NCI-H1105 (cell line): ENCODE measurements around the gene CHPT1.
A peak's percentile ranks its signal among the peaks of the same experiment; 100 is the strongest.
"Not testable (repeated sequence)": the region's sequence is repeated elsewhere in the genome, so short reads cannot be mapped to it uniquely, and the experiment has no call there.

Experiments used
- DNase-seq: peaks from one replicate; lab custom pipeline; 2025; lab: John Stamatoyannopoulos, UW

The CHPT1 gene

DNA sequence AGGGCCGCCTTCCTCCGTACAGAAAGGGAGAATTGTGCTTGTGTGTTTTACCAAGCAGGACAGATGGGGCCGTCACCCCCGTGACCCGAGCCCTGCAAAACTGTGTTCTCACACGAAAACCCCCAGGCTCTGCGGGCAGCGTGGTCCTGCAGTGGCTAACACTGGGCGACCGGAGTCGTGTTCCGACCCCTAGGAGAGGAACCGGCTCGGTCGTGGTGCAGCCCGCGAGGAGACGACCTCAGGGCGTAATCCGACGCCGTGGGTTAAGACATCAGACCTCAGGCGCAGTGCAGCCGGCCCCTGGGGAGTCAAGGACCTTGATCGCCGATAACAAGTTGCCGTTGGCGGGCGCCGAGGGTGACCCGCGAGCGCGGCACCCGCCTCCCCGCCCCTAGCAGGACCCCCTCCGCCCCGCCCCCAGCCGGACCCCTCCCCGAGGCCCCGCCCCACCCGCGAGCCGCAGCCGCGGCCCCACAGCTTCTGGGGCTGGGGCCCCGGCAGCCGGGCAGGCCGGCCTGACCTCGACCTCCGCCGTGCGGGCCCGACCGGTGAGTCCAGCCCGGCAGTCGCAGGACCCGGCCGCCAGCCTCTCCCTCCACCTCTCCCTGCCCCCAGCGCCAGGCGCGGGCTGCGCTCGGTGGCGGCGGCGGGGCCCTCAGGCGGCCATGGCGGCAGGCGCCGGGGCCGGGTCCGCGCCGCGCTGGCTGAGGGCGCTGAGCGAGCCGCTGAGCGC lies at the start of gene CHPT1:
TSS of gene CHPT1 (plus strand) at position 444 of the 733 bp plus-strand sequence. CDS start at position 666, 222 bp downstream.
- DNase-seq = peak; percentile 76

DNA sequence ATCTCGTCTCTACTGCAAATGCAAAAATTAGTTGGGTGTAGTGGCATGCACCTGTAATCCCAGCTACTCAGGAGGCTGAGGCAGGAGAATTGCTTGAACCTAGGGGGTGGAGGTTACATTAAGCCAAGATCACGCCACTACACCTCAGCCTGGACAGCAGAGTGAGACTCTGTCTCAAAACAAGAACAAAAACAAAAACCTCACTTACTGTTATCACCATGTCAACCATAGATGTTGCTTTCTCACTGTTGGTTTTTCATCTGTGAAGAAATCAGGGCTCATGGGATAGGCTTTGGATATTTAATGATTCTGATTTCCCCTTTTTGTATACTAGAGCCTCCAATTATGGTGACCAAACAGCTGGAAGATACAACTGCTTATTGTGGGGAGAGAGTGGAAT lies 49.7 kb upstream of the CHPT1 start:
- no peak for DNase-seq

DNA sequence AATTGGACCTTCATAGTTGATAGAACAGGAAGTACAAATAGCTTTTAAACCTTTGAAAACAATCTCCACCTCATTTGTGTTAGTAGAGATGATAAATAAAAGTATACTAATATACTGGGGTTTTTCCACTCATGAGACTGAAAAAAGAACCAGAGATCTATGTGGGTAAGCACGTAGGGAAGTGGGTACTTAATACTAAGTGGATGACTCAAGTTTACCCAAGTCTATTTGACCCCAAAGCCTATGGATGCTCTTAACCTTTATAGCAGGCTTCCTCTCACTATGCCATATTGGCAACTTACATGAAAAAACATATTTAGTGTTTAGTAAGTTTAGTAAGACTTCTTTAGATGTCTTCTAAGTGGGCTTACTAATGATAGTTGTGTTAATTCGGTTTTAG lies 49.2 kb upstream of the CHPT1 start:
- DNase-seq = no peak

DNA sequence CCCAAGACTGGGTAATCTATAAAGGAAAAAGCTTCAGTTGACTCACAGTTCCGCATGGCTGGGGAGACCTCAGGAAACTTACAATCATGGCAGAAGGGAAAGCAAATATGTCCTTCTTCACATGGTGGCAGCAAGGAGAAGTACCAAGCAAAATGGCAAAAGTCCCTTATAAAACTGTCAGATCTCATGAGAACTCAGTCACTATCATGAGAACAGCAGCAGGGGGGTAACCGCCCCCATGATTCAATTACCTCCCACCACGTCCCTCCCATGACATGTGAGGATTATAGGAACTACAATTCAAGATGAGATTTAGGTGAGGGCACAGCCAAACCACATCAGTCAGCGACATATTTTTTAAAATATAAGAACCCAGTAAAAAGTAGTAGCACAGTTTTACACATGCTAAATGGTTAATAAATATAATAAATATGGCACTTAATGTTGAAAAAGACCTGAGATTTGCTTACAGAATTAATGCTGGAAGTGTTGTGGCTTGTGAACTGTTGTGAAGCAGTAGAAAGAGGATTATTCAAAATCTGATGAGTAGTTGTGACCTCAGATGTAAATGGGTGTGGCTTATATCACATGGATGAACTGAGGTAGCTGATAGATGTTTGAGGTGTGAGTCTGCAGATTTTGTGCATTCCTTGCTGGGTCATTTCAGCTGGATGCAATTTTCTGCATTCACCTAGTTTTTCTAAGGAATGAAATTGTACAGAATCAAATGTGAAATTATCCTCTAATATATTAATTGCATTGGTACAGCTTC lies 46.9 kb upstream of the CHPT1 start:
- no peak for DNase-seq

DNA sequence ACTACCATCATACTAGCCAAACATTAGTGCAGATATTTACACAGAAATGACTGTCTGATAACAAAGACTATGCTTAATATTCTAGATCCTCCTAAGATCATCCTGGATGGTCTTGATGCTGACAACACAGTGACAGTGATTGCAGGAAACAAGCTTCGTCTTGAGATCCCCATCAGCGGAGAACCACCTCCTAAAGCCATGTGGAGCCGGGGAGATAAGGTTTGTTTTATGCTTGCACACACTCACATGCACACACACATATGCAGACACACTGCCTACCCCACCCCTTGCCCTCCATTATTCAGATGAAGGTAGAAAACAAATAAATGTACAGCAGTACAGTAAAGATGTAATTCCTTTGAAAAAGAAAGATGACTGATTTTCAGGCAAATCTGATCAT lies 44.4 kb upstream of the CHPT1 start:
- DNase-seq = no peak

DNA sequence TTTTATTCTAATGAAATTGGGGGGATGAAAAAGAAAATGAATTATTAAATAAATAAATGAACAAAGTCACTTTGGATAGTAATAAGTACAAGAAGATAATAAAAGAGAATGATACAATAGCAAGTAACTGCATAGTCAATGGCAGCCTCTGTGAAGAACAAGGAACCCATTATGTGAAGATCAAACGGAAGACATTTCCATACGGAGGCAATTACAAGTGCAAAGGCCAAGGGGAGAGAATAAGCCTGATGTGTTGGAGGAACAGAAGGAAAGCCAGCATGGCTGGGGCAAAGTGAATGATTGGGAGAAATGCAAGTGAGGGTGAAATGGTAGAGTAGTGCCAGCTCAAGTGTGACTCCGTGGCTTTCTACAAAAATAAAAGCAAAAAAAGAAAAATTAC lies 43.9 kb upstream of the CHPT1 start:
- no peak for DNase-seq

- no peak for DNase-seq
These were observed 43.0 kb upstream of the CHPT1 start for GRCh38 chr12:101654442-101654841.

DNA sequence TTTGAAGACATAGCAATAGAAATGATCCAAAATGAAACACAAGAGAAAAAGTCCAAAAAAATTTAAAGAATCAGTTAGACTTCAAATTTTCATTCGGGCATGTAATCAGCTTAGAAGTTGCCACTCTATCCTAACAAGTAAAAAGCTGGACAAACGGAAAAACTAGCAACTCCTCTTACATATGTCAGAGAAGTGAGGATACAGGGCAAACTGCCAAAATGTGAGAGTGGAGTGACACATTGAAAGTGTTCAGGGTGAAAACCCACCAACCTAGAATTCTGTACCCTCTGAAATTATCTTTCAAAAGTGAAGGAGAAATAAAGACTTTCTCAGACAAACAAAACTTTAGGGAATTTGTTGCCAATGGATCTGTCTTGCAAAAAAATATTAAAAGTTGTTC lies 42.0 kb upstream of the CHPT1 start:
- DNase-seq = no peak

DNA sequence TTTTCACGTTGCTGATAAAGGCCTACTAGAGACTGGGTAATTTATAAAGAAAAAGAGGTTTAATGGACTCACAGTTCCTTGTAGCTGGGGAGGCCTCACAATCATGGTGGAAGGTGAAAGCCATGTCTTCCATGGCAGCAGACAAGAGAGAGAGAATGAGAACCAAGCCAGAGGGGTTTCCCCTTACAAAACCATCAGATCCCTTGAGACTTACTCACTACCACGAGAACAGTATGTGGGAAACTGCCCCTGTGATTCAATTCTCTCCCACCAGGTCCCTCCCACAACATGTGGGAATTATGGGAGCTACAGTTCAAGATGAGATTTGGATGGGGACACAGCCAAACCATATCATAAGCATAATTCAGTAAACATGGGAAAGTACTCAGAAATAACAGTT lies 36.8 kb upstream of the CHPT1 start:
- not testable (repeated sequence) for DNase-seq

GRCh38 chr12:101663298-101663697 lies 34.1 kb upstream of the CHPT1 start:
- no peak for DNase-seq

- no peak for DNase-seq
These were observed 32.4 kb upstream of the CHPT1 start for GRCh38 chr12:101664992-101665391.

DNA sequence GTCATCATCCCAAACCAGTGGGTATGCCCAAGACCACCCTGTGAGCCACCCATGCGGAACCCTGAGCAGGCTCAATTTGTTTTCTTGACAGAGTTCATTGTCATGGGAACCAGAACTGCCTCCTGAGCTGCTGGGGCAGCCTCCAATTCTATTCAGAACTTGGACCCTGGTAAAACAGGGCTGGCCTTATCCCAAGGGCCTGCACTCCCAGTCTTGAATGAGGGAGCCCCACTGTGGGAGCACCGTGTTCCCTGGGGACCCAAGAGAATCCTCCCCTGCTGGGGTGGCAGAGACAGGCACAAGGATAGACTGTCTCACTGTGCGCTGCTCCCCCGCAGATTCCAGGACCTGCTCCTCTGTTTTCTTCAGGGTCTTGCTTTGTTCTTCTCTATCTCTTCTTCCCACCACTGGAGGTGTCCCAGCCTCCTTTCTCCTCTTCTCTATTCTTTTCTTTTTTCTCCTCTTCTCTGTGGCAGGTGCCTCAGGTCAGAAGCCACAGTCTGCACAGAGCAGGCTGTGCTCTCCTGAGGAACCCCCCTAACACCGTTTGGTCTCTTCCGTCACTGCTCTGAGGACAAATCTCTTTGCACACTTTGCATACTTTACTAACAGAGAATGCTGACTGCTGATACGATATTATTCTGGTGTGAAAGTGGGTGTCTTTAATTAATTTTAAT lies 31.2 kb upstream of the CHPT1 start:
- DNase-seq = no peak

DNA sequence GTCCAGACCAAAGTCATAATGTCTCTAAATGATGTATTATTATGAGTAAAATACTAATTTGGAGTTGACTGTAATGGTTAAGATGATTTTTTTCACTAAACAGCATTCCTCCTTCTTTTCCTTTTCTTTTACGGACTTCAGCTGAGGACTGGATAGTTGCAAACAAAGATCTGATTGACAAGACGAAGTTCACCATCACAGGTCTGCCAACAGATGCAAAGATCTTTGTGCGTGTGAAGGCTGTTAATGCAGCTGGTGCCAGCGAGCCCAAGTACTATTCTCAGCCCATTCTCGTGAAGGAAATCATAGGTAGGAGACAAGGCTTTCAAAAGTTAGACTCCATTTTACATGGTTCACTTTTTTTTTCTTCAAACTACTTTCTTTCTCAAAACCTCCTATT lies 29.8 kb upstream of the CHPT1 start:
- no peak for DNase-seq

DNA sequence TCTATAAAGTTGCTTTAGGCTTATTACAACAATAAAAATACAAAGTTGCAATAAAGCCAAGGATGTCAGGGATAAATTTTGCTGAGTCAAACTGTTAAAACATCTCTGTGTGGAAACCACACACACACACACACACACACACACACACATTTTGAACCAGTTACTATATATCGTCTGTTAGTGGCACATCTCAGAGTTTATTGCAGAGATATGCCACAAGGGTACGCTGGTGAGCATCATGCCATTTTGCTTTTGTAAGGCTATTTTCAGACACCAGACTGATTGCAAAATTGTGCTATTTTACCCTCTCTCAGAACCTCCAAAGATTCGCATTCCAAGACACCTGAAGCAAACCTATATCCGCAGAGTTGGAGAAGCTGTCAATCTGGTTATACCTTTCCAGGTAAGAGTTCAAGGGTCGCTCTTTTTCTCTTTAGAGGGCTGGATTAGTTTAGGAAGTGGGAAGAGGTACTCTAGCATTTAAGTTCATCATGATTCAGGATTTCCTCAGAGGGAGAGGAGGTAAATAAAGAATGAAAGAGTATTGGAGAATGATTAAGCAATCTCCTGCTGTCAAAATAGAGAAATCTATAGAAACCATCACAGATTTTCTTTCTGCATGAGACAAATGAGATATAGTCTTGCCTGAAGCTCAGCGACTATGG lies 27.3 kb upstream of the CHPT1 start:
- DNase-seq = no peak

DNA sequence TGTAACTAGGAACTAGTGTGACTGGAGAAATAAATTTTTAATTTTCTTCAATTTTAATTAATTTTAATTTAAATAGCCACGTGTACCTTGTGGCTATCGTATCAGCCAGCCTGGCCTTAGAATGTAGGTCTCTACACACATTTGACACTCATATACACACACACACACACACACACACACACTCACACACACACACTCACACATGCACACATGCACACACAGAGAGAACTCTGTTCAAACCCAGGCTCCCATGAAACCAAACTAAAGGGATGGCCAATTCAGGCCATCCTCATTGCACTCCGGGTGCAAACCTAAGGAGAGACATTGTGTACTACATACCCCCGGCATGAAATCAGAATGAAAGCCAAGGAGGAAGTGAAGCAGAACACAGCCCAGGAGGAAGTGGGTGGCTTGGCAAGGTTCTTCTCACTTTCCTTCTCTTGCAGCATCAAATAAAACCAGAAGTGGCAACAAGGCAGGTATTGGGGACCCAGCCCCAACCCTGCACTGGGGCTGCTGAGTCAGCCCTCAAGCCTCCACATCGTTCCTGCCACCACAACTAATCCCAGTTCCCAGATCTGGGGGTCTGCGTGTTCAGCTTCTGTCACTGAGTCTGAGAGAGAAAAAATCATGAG lies 26.2 kb upstream of the CHPT1 start:
- DNase-seq = no peak

GRCh38 chr12:101671833-101672232 lies 25.6 kb upstream of the CHPT1 start:
- no peak for DNase-seq

- DNase-seq = no peak
These were observed 21.9 kb upstream of the CHPT1 start for GRCh38 chr12:101675555-101675954.

DNA sequence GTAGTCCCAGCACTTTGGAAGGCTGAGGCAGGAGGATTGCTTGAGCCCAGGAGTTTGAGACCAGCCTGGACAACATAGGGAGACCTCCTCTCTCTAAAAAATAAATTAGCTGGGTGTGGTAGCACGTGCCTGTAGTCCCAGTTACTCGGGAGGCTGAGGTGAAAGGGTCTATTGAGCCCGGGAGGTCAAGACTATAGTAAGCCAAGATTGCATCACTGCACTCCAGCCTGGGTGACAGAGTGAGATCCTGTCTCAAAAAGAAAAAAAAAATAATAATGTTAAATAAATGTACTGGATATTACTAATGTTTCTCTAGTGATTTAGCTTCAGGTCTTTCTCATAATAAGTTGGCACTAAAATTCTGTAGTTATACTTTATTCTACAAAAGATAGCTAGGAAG lies 20.9 kb upstream of the CHPT1 start:
- DNase-seq = not testable (repeated sequence)

DNA sequence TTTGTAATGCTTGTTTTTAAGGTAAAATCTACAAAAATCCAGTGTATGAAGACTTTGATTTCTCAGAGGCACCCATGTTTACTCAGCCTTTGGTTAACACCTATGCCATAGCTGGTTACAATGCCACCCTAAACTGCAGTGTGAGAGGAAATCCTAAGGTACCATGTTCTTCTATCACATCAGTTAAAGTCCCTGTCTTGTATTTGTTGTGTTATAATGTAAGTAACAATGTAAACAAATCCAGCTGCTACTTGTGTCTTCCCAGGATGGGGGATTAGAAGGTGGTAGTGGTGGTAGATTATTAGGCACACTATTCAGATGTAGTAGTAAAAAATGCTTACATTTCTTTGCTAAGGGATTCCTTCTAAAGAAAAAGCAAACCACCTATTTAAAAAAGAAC lies 19.4 kb upstream of the CHPT1 start:
- DNase-seq = no peak

DNA sequence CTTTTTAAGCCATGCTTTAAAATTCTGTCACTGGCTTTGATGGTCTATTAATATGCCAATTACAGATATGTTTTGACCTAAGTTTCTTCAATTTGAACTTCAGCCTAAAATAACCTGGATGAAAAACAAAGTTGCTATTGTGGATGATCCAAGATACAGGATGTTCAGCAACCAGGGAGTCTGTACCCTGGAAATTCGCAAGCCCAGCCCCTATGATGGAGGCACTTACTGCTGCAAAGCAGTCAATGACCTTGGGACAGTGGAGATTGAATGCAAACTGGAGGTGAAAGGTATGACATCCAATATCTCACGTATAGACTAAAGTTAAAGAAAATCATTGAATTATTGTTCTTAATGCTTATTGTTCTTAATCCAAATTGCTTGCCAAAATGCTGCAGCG lies 17.2 kb upstream of the CHPT1 start:
- DNase-seq = no peak

DNA sequence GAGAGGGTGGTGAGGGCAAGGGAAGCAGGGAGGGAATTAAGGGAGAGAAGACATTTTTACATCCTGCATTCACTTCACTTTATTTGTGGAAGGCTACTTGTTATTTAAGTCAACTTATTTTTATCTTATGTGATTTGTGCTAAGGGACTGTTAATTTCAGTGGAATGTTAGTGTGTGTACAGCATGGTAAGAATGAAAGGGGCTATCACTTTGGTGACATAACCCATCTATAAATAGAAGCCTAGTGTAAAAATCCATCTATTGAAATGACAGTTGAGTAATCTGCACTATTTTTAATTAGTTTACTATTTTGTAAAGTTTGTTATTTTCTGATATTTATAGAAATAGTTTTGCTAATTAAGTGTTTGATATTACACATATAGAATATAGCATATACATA lies 16.8 kb upstream of the CHPT1 start:
- no peak for DNase-seq

- not testable (repeated sequence) for DNase-seq
These were observed 15.8 kb upstream of the CHPT1 start for GRCh38 chr12:101681627-101682026.
